Measurements from ENCODE around the gene PEX3.

DNA sequence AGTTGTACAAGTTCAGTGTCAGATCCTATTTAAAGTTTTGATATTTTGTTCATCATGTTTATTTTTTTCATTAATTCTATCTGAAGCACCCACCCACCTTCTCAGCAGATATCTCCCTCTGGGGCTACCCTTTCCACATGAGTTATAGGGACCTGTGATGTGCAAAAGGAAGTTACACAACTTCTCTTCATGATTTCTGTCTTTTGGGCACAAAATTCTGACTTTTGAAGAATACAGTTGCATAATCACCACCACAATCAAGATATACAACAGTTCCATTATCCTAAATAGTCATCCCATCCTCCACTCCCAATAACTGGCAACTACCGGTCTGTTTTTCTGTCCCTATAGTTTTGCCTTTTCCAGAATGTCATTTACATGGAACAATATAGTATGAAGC is 74.8 kb downstream of the PEX3 start:
- no peak for TF ChIP-seq RARB (CRISPR knock-in tag; IDR thresholded peaks at IDR 0.05)
- TF ChIP-seq, protein P1, sequence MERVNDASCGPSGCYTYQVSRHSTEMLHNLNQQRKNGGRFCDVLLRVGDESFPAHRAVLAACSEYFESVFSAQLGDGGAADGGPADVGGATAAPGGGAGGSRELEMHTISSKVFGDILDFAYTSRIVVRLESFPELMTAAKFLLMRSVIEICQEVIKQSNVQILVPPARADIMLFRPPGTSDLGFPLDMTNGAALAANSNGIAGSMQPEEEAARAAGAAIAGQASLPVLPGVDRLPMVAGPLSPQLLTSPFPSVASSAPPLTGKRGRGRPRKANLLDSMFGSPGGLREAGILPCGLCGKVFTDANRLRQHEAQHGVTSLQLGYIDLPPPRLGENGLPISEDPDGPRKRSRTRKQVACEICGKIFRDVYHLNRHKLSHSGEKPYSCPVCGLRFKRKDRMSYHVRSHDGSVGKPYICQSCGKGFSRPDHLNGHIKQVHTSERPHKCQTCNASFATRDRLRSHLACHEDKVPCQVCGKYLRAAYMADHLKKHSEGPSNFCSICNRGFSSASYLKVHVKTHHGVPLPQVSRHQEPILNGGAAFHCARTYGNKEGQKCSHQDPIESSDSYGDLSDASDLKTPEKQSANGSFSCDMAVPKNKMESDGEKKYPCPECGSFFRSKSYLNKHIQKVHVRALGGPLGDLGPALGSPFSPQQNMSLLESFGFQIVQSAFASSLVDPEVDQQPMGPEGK (CRISPR knock-in tag; IDR thresholded peaks at IDR 0.05; ENCODE audit: borderline replicate concordance), result no peak
- no peak for TF ChIP-seq BACH2 (CRISPR knock-in tag; IDR thresholded peaks at IDR 0.05; ENCODE audit: borderline replicate concordance)
- no peak for TF ChIP-seq OSR1 (CRISPR knock-in tag; IDR thresholded peaks at IDR 0.05)
- TF ChIP-seq, protein P2, sequence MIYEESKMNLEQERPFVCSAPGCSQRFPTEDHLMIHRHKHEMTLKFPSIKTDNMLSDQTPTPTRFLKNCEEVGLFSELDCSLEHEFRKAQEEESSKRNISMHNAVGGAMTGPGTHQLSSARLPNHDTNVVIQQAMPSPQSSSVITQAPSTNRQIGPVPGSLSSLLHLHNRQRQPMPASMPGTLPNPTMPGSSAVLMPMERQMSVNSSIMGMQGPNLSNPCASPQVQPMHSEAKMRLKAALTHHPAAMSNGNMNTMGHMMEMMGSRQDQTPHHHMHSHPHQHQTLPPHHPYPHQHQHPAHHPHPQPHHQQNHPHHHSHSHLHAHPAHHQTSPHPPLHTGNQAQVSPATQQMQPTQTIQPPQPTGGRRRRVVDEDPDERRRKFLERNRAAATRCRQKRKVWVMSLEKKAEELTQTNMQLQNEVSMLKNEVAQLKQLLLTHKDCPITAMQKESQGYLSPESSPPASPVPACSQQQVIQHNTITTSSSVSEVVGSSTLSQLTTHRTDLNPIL (CRISPR knock-in tag; IDR thresholded peaks at IDR 0.05; ENCODE audit: low read depth), result no peak

All from SK-N-SH treated with all-trans-retinoic acid at 6 μM for 48 hours (cell line).